ENCODE results near the gene SH3RF1. TPM values are rescaled to one million over a fixed set of nuclear protein-coding genes. Genes with fewer than 3 reads are reported as not detected.
A peak's percentile ranks its signal among the peaks of the same experiment; 100 is the strongest.

The SH3RF1 gene
- total RNA-seq, 1 donor from 2014 or later: 18.6 TPM

- Mint-ChIP-seq H3K27ac (ENCODE audit: unreplicated experiment) (no peak overlapping the region), H3K36me3 (ENCODE audit: low read depth) (no peaks in the 10 kb centered on the region), H3K4me3 (no peak overlapping the region), H3K9me3 (no peaks in the 10 kb centered on the region), H3K27me3 (ENCODE audit: low read depth) (no peaks in the 10 kb centered on the region), H3K4me1 (peaks cover 1% of the 10 kb centered on the region)
- DNase-seq (ENCODE audit: low read depth, low spot score): no peak
- TF ChIP-seq, protein P1, sequence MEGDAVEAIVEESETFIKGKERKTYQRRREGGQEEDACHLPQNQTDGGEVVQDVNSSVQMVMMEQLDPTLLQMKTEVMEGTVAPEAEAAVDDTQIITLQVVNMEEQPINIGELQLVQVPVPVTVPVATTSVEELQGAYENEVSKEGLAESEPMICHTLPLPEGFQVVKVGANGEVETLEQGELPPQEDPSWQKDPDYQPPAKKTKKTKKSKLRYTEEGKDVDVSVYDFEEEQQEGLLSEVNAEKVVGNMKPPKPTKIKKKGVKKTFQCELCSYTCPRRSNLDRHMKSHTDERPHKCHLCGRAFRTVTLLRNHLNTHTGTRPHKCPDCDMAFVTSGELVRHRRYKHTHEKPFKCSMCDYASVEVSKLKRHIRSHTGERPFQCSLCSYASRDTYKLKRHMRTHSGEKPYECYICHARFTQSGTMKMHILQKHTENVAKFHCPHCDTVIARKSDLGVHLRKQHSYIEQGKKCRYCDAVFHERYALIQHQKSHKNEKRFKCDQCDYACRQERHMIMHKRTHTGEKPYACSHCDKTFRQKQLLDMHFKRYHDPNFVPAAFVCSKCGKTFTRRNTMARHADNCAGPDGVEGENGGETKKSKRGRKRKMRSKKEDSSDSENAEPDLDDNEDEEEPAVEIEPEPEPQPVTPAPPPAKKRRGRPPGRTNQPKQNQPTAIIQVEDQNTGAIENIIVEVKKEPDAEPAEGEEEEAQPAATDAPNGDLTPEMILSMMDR (conservative IDR thresholded peaks at IDR 0.05): no peak
Measured at GRCh38 chr4:169063441-169063840, 207.3 kb downstream of the SH3RF1 start.

DNA sequence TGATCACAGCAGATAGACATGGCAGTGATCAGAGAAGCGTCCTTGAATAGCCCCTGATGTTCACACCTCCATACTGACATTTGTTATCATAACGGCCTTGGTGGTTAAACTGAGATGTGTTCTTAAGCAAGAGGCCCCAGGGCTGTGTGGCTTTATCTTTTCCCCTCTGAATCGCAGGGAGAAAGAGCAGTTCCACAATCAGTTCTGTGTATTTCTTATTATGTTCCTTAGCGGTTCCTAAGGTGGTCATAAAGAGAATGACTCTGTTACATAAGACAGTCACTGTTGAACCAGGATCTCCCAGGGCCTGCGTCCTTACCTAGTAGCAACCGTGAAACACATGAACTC, 207.9 kb downstream of the SH3RF1 start:
- no peak overlapping the region for H3K4me3 Mint-ChIP-seq
- DNase-seq (ENCODE audit: low read depth, low spot score): no peak
- TF ChIP-seq, protein P1 (conservative IDR thresholded peaks at IDR 0.05): no peak
- H3K27ac Mint-ChIP-seq (ENCODE audit: unreplicated experiment): no peak overlapping the region
- H3K27me3 Mint-ChIP-seq (ENCODE audit: low read depth): no peaks in the 10 kb centered on the region
- no peaks in the 10 kb centered on the region for H3K4me1 Mint-ChIP-seq
- H3K9me3 Mint-ChIP-seq: no peaks in the 10 kb centered on the region
- no peaks in the 10 kb centered on the region for H3K36me3 Mint-ChIP-seq (ENCODE audit: low read depth)

- no peak for DNase-seq (ENCODE audit: low read depth, low spot score)
- no peaks in the 10 kb centered on the region for H3K9me3 Mint-ChIP-seq
- TF ChIP-seq, protein P1 (conservative IDR thresholded peaks at IDR 0.05): no peak
- no peaks in the 10 kb centered on the region for H3K36me3 Mint-ChIP-seq (ENCODE audit: low read depth)
- no peaks in the 10 kb centered on the region for H3K4me1 Mint-ChIP-seq
- H3K27ac Mint-ChIP-seq (ENCODE audit: unreplicated experiment): no peak overlapping the region
- H3K4me3 Mint-ChIP-seq: no peak overlapping the region
- H3K27me3 Mint-ChIP-seq (ENCODE audit: low read depth): no peaks in the 10 kb centered on the region
Measured at GRCh38 chr4:169061386-169061785, 209.4 kb downstream of the SH3RF1 start.

GRCh38 chr4:169060391-169061091, 210.2 kb downstream of the SH3RF1 start:
- no peak overlapping the region for H3K27ac Mint-ChIP-seq (ENCODE audit: unreplicated experiment)
- no peaks in the 10 kb centered on the region for H3K4me1 Mint-ChIP-seq
- no peak for DNase-seq (ENCODE audit: low read depth, low spot score)
- H3K4me3 Mint-ChIP-seq: no peak overlapping the region
- no peaks in the 10 kb centered on the region for H3K36me3 Mint-ChIP-seq (ENCODE audit: low read depth)
- TF ChIP-seq, protein P1 (conservative IDR thresholded peaks at IDR 0.05): no peak
- no peaks in the 10 kb centered on the region for H3K27me3 Mint-ChIP-seq (ENCODE audit: low read depth)
- no peaks in the 10 kb centered on the region for H3K9me3 Mint-ChIP-seq

DNA sequence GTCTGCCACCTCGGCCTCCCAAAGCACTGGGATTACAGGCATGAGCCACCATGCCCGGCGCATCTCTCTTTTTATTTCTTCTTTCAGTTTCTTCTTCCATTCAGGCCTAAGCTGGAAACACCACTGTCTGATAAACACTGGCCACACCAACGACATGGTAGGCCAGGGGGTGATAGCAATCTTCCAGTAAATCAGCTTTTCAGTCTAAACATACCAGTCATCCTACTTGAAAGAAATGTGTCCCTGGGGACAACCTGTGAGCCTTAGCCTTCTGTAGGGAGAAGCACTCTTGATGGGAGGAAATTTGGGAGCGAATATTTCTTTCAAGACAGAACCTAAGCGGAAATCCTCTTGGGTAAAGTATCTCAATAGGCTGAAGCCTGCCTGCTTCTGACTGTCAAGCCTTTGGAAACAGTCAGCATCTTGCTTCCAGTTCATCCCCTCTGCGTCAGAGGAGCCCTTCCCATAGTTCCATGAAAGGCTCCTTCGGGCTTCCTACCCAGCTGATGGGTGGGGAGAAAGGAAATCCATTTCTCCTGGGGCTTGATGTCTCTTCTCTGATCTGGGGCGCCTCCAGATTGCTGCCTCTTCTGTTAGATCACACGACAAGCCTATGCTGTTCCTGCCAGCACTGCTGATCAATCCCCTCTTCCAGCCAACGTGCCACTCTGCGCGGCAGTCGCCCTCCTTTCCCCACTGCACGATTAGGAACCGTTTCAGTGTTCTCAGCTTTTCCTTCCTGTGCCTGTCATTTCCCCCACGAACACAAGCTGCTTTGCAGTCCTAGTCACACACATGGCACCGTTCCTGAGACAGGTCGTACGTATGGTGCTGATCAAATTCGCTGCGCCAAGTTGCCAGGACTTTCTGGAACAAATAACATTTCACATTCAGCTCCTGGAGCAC, 211.2 kb downstream of the SH3RF1 start:
- Mint-ChIP-seq H3K36me3 (ENCODE audit: low read depth) (no peaks in the 10 kb centered on the region), H3K4me1 (no peaks in the 10 kb centered on the region), H3K27ac (ENCODE audit: unreplicated experiment) (peak overlapping the region; percentile 92), H3K4me3 (no peak overlapping the region), H3K27me3 (ENCODE audit: low read depth) (no peaks in the 10 kb centered on the region), H3K9me3 (no peaks in the 10 kb centered on the region)
- no peak for DNase-seq (ENCODE audit: low read depth, low spot score)
- TF ChIP-seq, protein P1 (conservative IDR thresholded peaks at IDR 0.05): no peak
